Measurements from ENCODE around the gene TEX51.

- TF ChIP-seq CTCF (conservative IDR thresholded peaks at IDR 0.05) (no peak), ZFX (IDR thresholded peaks at IDR 0.05) (no peak)
Observed at GRCh38 chr2:126889071-126889470, 9.6 kb upstream of the TEX51 start.

Measured in C4-2B (cell line).